Ascending aorta (tissue), 2 donors: ENCODE data around the gene ARSJ. TPM values are rescaled to one million over a fixed set of nuclear protein-coding genes. Genes with fewer than 3 reads are reported as not detected.

ENCODE experiments used
- DNase-seq, 2 donors: peaks; one replicate each; pipeline ENCODE4 v3.0.0-alpha.2; 2019; ENCODE audit warnings: low spot score in 2 of 2
- H3K27ac ChIP-seq, 2 donors: fragments of 200-600 bp; sonication (generic); one replicate each; pipeline ENCODE4 v1.5.1; 2016 to 2017; ENCODE audit warnings: mild to moderate bottlenecking in 1 of 2
- H3K27me3 ChIP-seq: fragments of 200-600 bp; sonication (generic); one replicate; pipeline ENCODE4 v1.5.1; 2017
- H3K36me3 ChIP-seq, 2 donors: fragments of 200-600 bp; sonication (generic); one replicate each; pipeline ENCODE4 v1.5.1; 2016
- H3K4me1 ChIP-seq, 2 donors: fragments of 200-600 bp; sonication (generic); one replicate each; pipeline ENCODE4 v1.5.1; 2016 to 2017; ENCODE audit warnings: mild to moderate bottlenecking in 1 of 2
- H3K4me3 ChIP-seq, 2 donors: fragments of 200-600 bp; sonication (generic); one replicate each; pipeline ENCODE4 v1.5.1; 2016 to 2017; ENCODE audit warnings: mild to moderate bottlenecking in 1 of 2
- H3K9me3 ChIP-seq, 2 donors: fragments of 200-600 bp; sonication (generic); one replicate each; pipeline ENCODE4 v1.5.1; 2016
- intact Hi-C: fragments of 100-400 bp; cut with DNase I; formaldehyde crosslinking; loops from one replicate; pipeline ENCODE4 v1.15.1; 2023
- total RNA-seq: library from RNA; depleted of rRNA; stranded (reverse); fragments of >200 nt; gene quantifications from one replicate; pipeline ENCODE4 v1.1.0, GENCODE V29; 2016
- TF ChIP-seq, protein P1 (sequence below), 3 experiments: fragments of 200-600 bp in 2 of 3; fragments of 450-650 bp in 1 of 3; sonication (generic) in 2 of 3; IDR thresholded peaks; one replicate each; pipeline ENCODE4 v1.5.1; 2016 to 2019; ENCODE audit warnings: antibody characterized with exemption in 3 of 3, mild to moderate bottlenecking in 1 of 3, moderate library complexity in 1 of 3

ARSJ gene
- total RNA-seq, 1 donor from 2014 or later: 14.6 TPM

DNA sequence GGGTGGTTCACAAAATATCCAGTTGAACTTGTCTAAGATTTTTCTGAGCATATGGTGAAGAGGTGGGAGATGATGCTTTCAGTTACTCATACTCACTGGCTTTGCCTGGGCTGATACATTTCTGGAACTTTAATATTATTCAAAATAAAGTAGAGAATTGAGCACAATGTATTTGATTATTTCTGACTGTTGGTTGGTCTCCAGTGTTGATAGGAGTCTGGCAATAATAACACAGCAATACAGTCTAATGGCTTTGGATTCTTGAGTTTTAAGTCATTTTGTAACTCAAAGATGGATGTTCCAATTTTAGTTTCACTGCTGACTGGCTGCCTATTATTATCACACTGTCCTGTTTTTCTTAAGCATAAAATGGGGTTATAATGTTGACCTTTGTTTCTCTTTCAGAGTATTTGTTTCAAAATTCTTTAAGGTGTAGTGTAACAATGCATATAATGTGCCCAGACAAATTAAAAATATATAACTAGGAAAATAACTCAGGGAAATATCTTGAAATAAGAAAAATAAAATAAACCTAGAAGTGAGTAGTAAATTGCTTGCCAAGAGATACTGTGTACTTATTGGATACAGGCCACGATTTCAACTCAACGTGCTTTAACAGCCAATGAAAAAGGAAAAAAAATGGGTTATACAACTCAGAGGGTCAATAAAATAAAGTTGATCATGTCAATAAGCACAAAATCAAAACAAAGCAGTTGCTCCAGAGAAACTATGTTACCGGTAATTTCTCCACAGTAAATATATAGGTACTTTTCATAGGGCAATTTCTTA, 99.0 kb downstream of the ARSJ start:
- H3K4me3 ChIP-seq: no peak overlapping the region
- H3K36me3 ChIP-seq: no peaks in the 10 kb centered on the region
- no peaks in the 10 kb centered on the region for H3K27me3 ChIP-seq
- DNase-seq: no peak
- intact Hi-C loops: loop anchor here (5.0 to 10.0 kb wide), 2 partner anchors 96 to 483 kb away; no protein-coding TSS in a partner anchor
- peak overlapping the region; percentile 35 to 57 for H3K27ac ChIP-seq
- TF ChIP-seq, protein P1, sequence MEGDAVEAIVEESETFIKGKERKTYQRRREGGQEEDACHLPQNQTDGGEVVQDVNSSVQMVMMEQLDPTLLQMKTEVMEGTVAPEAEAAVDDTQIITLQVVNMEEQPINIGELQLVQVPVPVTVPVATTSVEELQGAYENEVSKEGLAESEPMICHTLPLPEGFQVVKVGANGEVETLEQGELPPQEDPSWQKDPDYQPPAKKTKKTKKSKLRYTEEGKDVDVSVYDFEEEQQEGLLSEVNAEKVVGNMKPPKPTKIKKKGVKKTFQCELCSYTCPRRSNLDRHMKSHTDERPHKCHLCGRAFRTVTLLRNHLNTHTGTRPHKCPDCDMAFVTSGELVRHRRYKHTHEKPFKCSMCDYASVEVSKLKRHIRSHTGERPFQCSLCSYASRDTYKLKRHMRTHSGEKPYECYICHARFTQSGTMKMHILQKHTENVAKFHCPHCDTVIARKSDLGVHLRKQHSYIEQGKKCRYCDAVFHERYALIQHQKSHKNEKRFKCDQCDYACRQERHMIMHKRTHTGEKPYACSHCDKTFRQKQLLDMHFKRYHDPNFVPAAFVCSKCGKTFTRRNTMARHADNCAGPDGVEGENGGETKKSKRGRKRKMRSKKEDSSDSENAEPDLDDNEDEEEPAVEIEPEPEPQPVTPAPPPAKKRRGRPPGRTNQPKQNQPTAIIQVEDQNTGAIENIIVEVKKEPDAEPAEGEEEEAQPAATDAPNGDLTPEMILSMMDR (IDR thresholded peaks at IDR 0.05): no peak
- H3K9me3 ChIP-seq: no peaks in the 10 kb centered on the region
- peaks cover 0 to 15% of the 10 kb centered on the region in 2 donors for H3K4me1 ChIP-seq

DNA sequence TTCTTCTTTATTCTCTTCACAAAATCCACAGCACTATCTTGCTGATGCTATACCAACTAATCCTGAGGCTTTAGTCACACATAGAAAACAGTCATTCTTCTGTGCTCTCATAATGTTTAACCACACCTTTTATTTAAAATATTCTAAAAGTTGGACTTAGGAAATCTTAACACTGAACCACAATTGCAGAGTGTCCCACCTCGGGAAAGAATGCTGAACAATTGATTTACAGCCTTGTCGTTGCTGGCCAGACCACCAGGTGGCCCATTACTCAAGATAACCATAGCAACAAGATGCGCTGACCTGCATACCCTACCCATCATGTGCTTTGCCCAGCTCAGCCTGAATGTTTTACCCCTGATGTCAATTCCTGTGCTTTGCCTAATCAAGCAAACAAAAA, 100.8 kb downstream of the ARSJ start:
- TF ChIP-seq, protein P1 (IDR thresholded peaks at IDR 0.05): no peak
- Histone ChIP-seq H3K27ac (no peak overlapping the region), H3K27me3 (no peaks in the 10 kb centered on the region), H3K4me1 (peaks cover 0 to 15% of the 10 kb centered on the region in 2 donors), H3K9me3 (no peaks in the 10 kb centered on the region), H3K36me3 (no peaks in the 10 kb centered on the region), H3K4me3 (no peak overlapping the region)
- no peak for DNase-seq
- intact Hi-C loops: no loop called here

DNA sequence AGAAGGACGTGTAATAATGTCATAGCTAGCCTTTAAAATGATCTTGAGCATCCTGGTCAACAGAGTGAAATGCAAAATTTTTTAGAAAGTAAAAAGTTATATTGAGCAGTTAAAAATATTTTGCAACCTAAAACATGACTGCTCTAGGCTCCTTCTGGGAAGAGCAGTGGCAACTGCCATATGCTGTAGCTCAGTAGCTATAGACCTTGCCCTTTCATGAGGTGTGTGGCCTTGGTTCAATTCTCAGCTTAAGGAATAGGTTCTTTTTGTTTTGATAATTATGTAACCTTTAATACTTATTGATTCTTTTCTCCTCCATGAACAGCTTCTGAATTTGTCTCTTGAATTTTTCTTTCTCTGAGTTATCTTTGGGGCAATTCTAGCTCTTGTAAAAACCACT, 105.0 kb downstream of the ARSJ start:
- DNase-seq: no peak
- Histone ChIP-seq H3K9me3 (no peaks in the 10 kb centered on the region), H3K36me3 (no peaks in the 10 kb centered on the region), H3K4me3 (no peak overlapping the region), H3K27ac (no peak overlapping the region), H3K4me1 (no peaks in the 10 kb centered on the region), H3K27me3 (no peaks in the 10 kb centered on the region)
- intact Hi-C loops: no loop called here
- TF ChIP-seq, protein P1 (IDR thresholded peaks at IDR 0.05): no peak

DNA sequence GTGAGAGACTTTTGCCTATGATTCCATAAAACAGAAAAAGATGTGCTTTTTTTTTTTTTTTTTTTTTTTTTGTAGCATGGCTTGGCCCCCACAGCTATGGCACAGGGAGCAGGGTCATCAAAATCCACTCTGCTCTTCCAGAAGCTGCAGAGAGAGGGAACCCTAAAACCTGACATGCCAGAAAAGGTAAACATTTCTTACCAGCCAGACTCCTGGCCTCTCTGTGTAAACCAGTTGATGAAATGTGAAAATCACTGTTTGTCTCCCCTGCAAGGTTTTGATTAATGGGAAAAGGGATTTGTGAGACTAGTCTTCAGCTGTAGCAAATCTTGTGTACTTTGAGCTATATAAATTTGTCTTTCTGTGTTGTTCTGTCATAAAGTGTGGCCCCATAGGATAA, 105.9 kb downstream of the ARSJ start:
- Histone ChIP-seq H3K36me3 (no peaks in the 10 kb centered on the region), H3K27ac (no peak overlapping the region), H3K4me1 (no peaks in the 10 kb centered on the region), H3K9me3 (no peaks in the 10 kb centered on the region), H3K4me3 (no peak overlapping the region), H3K27me3 (no peaks in the 10 kb centered on the region)
- intact Hi-C loops: no loop called here
- DNase-seq: no peak
- TF ChIP-seq, protein P1 (IDR thresholded peaks at IDR 0.05): no peak

DNA sequence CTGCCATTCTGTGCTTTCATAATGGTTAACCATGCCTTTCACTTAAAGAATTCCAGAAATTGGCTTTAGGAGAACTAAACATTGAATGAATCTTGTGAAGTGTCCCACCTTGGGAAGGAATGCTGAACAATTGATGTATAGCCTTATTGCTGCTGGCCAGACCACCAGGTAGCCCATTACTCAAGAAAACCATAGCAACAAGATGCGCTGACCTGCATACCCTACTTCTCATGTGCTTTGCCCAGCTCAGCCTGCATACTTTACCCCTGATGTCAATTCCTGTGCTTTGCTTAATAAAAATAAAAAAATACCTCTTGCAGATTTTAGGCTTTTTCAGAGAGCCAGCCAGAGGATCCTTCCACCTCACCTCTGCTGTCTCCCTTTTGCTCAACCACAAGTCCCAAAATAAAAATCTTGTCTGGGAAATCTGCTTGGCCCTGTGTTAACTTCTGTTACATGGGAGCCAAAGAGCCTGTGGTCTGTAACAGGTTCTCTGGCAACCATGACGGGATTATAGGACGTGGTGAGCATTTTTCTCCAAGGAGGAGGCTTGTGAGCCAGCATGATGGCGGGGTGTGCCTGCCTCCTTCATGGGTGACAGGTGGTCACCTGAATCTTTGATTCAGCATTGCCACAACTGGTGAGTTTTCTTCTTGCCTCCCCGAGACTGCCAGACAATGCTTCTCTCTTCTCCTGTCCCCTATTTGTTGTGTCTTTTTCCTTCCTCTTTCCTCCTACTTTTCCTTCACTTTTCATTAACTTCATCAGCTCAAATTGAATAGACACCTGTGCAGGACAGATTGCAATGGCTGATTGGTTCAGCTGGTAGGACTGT, 106.8 kb downstream of the ARSJ start:
- Histone ChIP-seq H3K36me3 (no peaks in the 10 kb centered on the region), H3K27ac (no peak overlapping the region), H3K27me3 (no peaks in the 10 kb centered on the region), H3K9me3 (no peaks in the 10 kb centered on the region), H3K4me3 (no peak overlapping the region), H3K4me1 (no peaks in the 10 kb centered on the region)
- intact Hi-C loops: no loop called here
- TF ChIP-seq, protein P1 (IDR thresholded peaks at IDR 0.05): no peak
- no peak for DNase-seq
